ENCODE data around the gene ROCK2.

DNA sequence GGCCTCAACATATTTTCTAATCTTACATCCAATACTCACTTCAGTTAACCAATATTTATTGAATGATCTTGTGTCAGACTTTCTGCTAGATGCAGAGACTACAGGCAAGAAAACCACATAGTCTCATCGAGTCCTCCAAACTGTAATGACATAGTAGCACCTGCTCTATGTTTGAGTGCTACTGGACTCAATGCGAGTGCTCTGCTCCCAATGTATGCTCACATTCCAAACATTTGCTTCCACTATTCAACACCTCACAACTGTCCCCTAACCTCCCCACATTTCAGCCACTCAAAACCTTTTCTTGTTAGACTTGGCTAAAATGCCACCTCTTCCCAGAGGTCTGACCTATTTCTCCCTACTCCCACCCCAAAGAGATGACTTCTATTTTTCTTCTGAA is 124.0 kb downstream of the ROCK2 start:
- no peak for TF ChIP-seq CTCF (IDR thresholded peaks at IDR 0.05; ENCODE audit: poor library complexity)
- TF ChIP-seq EZH2phosphoT487 (IDR thresholded peaks at IDR 0.05; ENCODE audit: low read depth, severe bottlenecking, unreplicated experiment): no peak
- no peak for TF ChIP-seq EZH2 (IDR thresholded peaks at IDR 0.05; ENCODE audit: borderline replicate concordance)
